HG02571 (cell line): Measurements from ENCODE around the gene DCD.
"Not testable (repeated sequence)": the region's sequence is repeated elsewhere in the genome, so short reads cannot be mapped to it uniquely, and the experiment has no call there.

ENCODE experiments used
- ATAC-seq: cut with Tn5 transposase; IDR thresholded peaks from one replicate; pipeline ENCODE4 v1.9.1; 2021; ENCODE audit warnings: mild to moderate bottlenecking, moderate library complexity; ENCODE audit not compliant: unreplicated experiment

DCD gene

GRCh38 chr12:54654926-54655325, 6.8 kb upstream of the DCD start:
- no peak for ATAC-seq

- ATAC-seq: no peak
Measured at GRCh38 chr12:54653025-54653424, 4.9 kb upstream of the DCD start.

GRCh38 chr12:54650889-54651288, 2.7 kb upstream of the DCD start:
- no peak for ATAC-seq

GRCh38 chr12:54650409-54650808, 2.2 kb upstream of the DCD start:
- ATAC-seq: no peak

GRCh38 chr12:54649825-54650224, 1.7 kb upstream of the DCD start:
- ATAC-seq: no peak

- ATAC-seq: no peak
Measured at GRCh38 chr12:54641554-54641953, 6.6 kb downstream of the DCD start.

- ATAC-seq: no peak
Measured at GRCh38 chr12:54641089-54641488, 7.1 kb downstream of the DCD start.

- not testable (repeated sequence) for ATAC-seq
Measured at GRCh38 chr12:54639112-54639511, 9.1 kb downstream of the DCD start.

GRCh38 chr12:54634795-54635194, 13.4 kb downstream of the DCD start, which contains the start of gene LACRT:
LACRT (minus strand) TSS chr12:54634895; CDS start chr12:54634841, 54 bp downstream.
- no peak for ATAC-seq

GRCh38 chr12:54631988-54632728, 16.0 kb downstream of the DCD start:
- no peak for ATAC-seq

GRCh38 chr12:54631551-54631950, 16.6 kb downstream of the DCD start:
- ATAC-seq: no peak

- no peak for ATAC-seq
Measured at GRCh38 chr12:54629925-54630324, 18.2 kb downstream of the DCD start.

- ATAC-seq: no peak
Measured at GRCh38 chr12:54628186-54628846, 19.8 kb downstream of the DCD start.

GRCh38 chr12:54627304-54627703, 20.9 kb downstream of the DCD start:
- no peak for ATAC-seq

GRCh38 chr12:54625598-54625997, 22.6 kb downstream of the DCD start:
- ATAC-seq: no peak

GRCh38 chr12:54624315-54625279, 23.6 kb downstream of the DCD start:
- ATAC-seq: no peak

- ATAC-seq: no peak
Measured at GRCh38 chr12:54622463-54623183, 25.5 kb downstream of the DCD start.

- no peak for ATAC-seq
Measured at GRCh38 chr12:54616933-54617680, 31.1 kb downstream of the DCD start.

- ATAC-seq: no peak
Measured at GRCh38 chr12:54612225-54612750, 35.9 kb downstream of the DCD start.

- no peak for ATAC-seq
Measured at GRCh38 chr12:54611715-54612149, 36.4 kb downstream of the DCD start.
